ENCODE data around the gene HADHA.

Gene HADHA

GRCh38 chr2:26237868-26238267, 6.6 kb downstream of the HADHA start:
- TF ChIP-seq CTCF (IDR thresholded peaks at IDR 0.05; ENCODE audit: low read depth, low read length, missing control alignments), result no peak
- in situ Hi-C loops (cut with HindIII; ENCODE audit: low sequenced_read_pairs), result no loop called here
- DNase-seq (ENCODE audit: low read depth), result no peak
- no peak overlapping the region for H3K4me3 ChIP-seq (ENCODE audit: low read depth, low read length)

GRCh38 chr2:26235089-26235488, 9.3 kb downstream of the HADHA start:
- H3K4me3 ChIP-seq (ENCODE audit: low read depth, low read length), result no peak overlapping the region
- no peak for DNase-seq (ENCODE audit: low read depth)
- in situ Hi-C loops (cut with HindIII; ENCODE audit: low sequenced_read_pairs), result no loop called here
- peak; percentile 30 for TF ChIP-seq CTCF (IDR thresholded peaks at IDR 0.05; ENCODE audit: low read depth, low read length, missing control alignments)

GRCh38 chr2:26230806-26231205, 13.6 kb downstream of the HADHA start:
- TF ChIP-seq CTCF (IDR thresholded peaks at IDR 0.05; ENCODE audit: low read depth, low read length, missing control alignments), result no peak

GRCh38 chr2:26229595-26229994, 14.8 kb downstream of the HADHA start:
- no peak for TF ChIP-seq CTCF (IDR thresholded peaks at IDR 0.05; ENCODE audit: low read depth, low read length, missing control alignments)
- H3K4me3 ChIP-seq (ENCODE audit: low read depth, low read length), result no peak overlapping the region
- DNase-seq (ENCODE audit: low read depth), result no peak
- in situ Hi-C loops (cut with HindIII; ENCODE audit: low sequenced_read_pairs), result no loop called here

More at GRCh38 chr2:26230806-26231205, 13.6 kb downstream of the HADHA start:
- DNase-seq (ENCODE audit: low read depth), result no peak
- in situ Hi-C loops (cut with HindIII; ENCODE audit: low sequenced_read_pairs), result no loop called here
- H3K4me3 ChIP-seq (ENCODE audit: low read depth, low read length), result no peak overlapping the region

- no peak for TF ChIP-seq CTCF (IDR thresholded peaks at IDR 0.05; ENCODE audit: low read depth, low read length, missing control alignments)
- DNase-seq (ENCODE audit: low read depth), result no peak
Observed at GRCh38 chr2:26224095-26224494, 20.3 kb downstream of the HADHA start.

GRCh38 chr2:26223018-26223417, 21.4 kb downstream of the HADHA start:
- no peak for TF ChIP-seq CTCF (IDR thresholded peaks at IDR 0.05; ENCODE audit: low read depth, low read length, missing control alignments)
- no peak for DNase-seq (ENCODE audit: low read depth)
- no peak overlapping the region for H3K4me3 ChIP-seq (ENCODE audit: low read depth, low read length)
- in situ Hi-C loops (cut with HindIII; ENCODE audit: low sequenced_read_pairs), result no loop called here

More at GRCh38 chr2:26224095-26224494, 20.3 kb downstream of the HADHA start:
- in situ Hi-C loops (cut with HindIII; ENCODE audit: low sequenced_read_pairs), result no loop called here
- H3K4me3 ChIP-seq (ENCODE audit: low read depth, low read length), result no peak overlapping the region

GRCh38 chr2:26217720-26218119, 26.7 kb downstream of the HADHA start:
- no peak for TF ChIP-seq CTCF (IDR thresholded peaks at IDR 0.05; ENCODE audit: low read depth, low read length, missing control alignments)

More at GRCh38 chr2:26217720-26218119, 26.7 kb downstream of the HADHA start:
- DNase-seq (ENCODE audit: low read depth), result no peak
- in situ Hi-C loops (cut with HindIII; ENCODE audit: low sequenced_read_pairs), result no loop called here
- no peak overlapping the region for H3K4me3 ChIP-seq (ENCODE audit: low read depth, low read length)
